GM18502 (cell line): Measurements from ENCODE around the gene HBP1.
"Not testable (repeated sequence)": the region's sequence is repeated elsewhere in the genome, so short reads cannot be mapped to it uniquely, and the experiment has no call there.

Source experiments
- ATAC-seq: cut with Tn5 transposase; IDR thresholded peaks from one replicate; pipeline ENCODE4 v1.9.1; 2021; ENCODE audit warnings: mild to moderate bottlenecking; ENCODE audit not compliant: unreplicated experiment, poor library complexity

The HBP1 gene

GRCh38 chr7:107152011-107152410 lies 16.8 kb upstream of the HBP1 start:
- no peak for ATAC-seq

DNA sequence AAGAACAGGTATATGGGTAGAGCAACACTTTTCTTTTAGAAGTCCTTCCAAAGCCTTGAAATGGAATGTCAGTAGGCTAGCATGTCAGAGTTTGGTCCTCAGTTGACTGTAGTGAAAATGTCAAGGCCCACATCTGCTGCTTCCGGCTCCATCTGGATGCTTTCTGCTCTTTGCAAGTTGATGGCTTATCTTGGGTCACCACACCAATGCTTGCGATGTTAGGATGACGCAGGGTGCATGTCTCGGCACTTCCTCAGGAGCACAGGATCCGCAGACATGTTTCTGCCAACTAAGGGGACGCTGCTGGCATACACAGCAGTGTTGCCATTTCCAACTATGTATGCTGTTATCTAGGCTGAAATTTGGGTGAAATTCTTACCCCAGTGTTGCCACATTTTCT lies 14.0 kb upstream of the HBP1 start:
- ATAC-seq, result no peak

DNA sequence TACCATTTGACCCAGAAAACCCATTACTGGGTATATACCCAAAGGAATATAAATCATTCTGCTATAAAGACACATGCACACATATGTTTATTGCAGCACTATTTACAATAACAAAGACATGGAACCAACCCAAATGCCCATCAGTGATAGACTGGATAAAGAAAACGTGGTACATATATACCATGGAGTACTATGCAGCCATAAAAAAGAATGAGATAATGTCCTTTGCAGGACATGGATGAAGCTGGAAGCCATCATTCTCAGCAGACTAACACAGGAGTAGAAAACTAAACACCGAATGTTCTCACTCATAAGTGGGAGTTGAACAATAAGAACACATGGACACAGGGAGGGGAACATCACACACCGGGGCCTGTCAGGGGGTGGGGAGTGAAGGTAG lies 13.1 kb upstream of the HBP1 start:
- ATAC-seq, result not testable (repeated sequence)

GRCh38 chr7:107157091-107157490 lies 11.7 kb upstream of the HBP1 start:
- ATAC-seq, result no peak

DNA sequence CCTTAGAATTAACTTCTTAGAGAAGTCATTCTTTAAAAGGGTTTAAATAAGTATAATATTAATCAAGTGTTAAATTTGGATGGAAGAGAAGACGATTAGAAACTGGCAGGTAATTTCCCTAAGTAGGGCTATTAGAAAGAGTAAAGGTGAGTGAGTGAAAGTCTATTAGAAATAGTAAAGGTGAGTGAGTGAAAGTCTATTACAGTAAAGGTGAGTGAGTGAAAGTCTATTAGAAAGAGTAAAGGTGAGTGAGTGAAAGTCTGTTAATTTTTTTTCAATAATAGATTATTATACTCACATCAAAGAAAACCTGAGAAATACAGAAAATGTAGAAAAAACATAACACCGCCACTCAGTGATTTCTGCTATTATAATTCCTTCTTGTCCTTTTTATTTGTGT lies 10.8 kb upstream of the HBP1 start:
- no peak for ATAC-seq

DNA sequence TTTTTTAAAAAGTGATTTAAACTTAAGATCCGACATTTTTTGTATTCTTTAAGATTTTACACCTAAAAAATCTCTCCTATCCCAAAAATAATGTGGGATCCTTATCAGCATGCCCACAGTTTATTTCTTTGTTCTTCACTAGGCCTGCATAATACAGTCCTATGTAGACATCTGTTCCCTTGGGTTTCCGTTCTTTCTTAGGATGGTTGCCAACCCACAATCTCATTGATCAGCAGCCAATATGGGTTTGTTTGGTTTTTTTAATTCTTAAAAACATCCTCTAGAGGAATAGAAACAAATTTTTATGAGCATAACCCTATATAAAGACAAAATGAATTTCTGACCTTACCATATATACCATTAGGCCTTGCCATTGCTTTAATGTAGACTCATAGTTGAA lies 8.4 kb upstream of the HBP1 start:
- no peak for ATAC-seq

- ATAC-seq, result no peak
These were observed 7.4 kb upstream of the HBP1 start for GRCh38 chr7:107161415-107161814.

GRCh38 chr7:107162475-107162874 lies 6.3 kb upstream of the HBP1 start:
- ATAC-seq, result no peak

- no peak for ATAC-seq
These were observed 4.7 kb upstream of the HBP1 start for GRCh38 chr7:107164092-107164491.

- no peak for ATAC-seq
These were observed 3.5 kb upstream of the HBP1 start for GRCh38 chr7:107165341-107165740.

GRCh38 chr7:107166736-107167426 lies 1.9 kb upstream of the HBP1 start:
- ATAC-seq, result no peak

- ATAC-seq, result no peak
These were observed 1.1 kb upstream of the HBP1 start for GRCh38 chr7:107167483-107168232.

DNA sequence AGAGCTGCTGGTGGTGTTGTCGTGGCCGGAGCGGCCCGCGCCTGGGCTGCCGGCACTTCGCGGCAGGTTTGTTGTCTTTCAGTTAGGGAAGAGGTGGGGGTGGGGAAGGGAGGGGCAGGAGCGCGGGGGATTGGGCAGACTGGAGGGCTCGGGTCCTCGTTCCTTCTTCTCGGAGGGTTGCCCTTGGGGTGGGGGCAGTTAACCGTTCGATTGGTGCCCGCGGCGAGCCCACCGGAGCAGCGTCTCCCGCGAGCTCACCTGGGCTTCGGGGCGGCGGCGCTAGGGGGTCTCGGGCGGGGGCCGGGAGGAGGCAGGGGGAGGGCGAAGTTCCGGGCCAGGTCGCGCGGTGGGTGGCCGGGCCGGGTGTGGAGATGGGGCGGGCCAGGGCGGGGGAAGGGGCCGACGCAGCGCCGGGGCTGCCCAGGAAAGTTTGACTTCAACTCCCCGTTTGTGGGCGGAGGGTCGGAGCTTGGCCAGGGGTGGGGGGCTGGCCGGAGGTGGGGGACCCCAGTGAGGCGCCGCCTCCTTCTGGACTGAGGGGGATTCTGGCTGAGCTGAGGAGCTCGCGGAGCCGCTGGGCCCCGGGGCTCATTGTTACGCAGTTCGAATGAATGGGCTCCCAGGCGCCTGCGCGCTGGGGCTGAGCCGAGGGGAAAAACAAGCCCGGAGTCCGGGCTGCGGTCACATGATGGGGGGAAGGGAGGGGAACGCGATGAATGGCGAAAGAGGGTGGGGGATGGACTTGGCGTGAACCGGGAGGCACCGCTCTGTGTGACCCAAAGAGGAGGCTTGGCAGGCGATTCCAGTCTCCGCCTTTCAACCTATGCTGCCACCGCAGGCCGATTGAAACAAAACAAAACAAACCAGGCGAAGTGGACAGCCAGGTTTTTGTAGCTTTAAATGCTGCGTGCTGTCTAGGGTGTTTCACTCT lies 582 bp downstream of the HBP1 start:
- peak; percentile 24 for ATAC-seq

DNA sequence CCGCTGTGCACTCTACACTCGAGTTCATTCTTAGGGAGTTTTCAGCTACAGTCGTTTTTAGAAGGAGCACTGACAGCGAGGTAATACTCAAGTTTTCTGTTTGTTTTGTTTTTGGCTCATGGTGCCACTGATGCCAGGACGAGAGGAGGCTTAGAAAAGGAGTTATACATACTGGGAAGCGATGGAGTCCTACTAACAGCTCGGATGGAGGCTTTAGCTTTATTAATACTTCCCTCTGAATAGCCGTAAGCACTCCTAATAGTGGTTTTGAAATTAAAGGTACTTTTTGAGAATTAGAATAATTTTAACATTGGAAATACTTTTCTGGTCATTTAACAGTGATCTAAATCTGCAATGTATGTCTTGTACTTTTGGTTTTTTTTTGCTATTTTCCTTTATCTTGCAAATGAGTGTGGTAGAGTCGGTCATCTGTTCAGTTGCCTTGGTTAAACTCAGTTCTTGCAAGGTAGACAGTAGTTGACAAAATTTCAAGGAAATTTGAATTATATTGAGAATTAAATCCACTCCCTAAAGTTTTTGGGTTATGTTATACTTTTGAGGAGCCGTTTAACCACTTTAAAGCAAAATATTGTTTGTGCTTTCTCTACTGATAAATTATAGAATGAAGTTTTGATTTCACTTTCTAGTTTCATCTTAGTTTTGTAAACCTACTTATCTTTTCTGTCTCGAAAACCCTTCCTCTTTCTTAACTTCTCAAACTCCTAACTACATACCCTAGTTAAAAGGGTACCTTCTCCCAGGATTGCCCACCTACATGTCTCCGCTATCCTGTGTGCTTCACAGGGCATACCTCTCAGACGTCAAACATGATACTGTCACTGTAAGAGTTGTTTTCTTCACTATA lies 1.5 kb downstream of the HBP1 start:
- no peak for ATAC-seq

DNA sequence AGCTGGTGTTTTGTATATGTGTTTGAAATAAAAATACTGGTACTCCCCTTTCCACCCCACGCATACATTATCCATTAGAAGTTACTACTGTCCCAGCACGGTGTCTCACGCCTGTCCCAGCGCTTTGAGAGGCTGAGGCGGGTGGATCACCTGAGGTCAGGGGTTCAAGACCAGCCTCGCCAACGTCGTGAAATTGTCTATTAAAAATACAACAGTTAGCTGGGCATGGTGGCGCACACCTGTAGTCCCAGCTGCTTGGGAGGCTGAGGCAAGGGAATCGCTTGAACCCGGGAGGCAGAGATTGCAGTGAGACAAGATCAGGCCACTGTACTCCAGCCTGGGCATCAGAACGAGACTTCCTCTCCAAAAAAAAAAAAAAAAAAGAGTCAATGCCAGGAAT lies 2.7 kb downstream of the HBP1 start:
- no peak for ATAC-seq

- ATAC-seq, result no peak
These were observed 3.7 kb downstream of the HBP1 start for GRCh38 chr7:107172276-107173032.

DNA sequence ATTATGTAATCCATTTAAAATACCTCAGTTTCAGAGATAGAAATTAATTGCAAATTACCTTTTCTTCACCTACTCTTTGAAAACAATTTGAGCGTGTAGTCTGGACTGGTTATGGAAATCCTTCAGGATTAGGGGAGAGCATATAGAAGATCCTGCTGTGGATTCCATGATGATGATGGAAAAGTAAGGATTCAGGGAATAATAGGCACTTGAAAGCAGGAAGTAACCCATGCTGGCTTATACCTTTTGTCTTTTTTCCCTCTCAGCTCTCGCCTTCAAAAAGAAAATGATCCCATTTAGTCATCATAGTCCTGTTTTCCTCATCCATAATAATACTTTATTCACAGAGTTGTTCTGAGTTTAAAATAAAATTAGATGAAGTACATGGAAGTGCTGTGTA lies 4.4 kb downstream of the HBP1 start:
- no peak for ATAC-seq

GRCh38 chr7:107173691-107174406 lies 5.0 kb downstream of the HBP1 start:
- peak; percentile 57 for ATAC-seq
